HCT116 (cell line): ENCODE results near the gene PHF14. TPM values are rescaled to one million over a fixed set of nuclear protein-coding genes. Genes with fewer than 3 reads are reported as not detected.

Source experiments
- ATAC-seq: fragments of 200-7000 bp; cut with Tn5 transposase; 2 replicates; pipeline ENCODE4 v1.9.1; 2020; ENCODE audit warnings: mild to moderate bottlenecking, moderate library complexity
- BruUV-seq: library from RNA; stranded (reverse); fragments of 400-500 nt; replicated peaks from 2 replicates; lab custom pipeline; 2021; lab: Mats Ljungman, UMichigan
- CTCF ChIA-PET: fragments of 300-600 bp; sonication (Branson Sonifier 250); formaldehyde crosslinking; loops from one replicate; lab custom pipeline; 2021; ENCODE audit warnings: antibody characterized with exemption; lab: Charles Lee
- POLR2A ChIA-PET: fragments of 300-600, 350-600 bp; sonication (Branson Sonifier 250); formaldehyde crosslinking; loops from one replicate; lab custom pipeline; 2021; ENCODE audit warnings: antibody characterized with exemption; lab: Charles Lee
- RAD21 ChIA-PET, 2 experiments: fragments of 300-600 bp; sonication (Branson Sonifier 250); formaldehyde crosslinking; loops; one replicate each; lab custom pipeline; 2023; ENCODE audit warnings: low total read pairs in 2 of 2; ENCODE audit not compliant: uncharacterized antibody in 2 of 2, unreplicated experiment in 2 of 2, low non-redundant PET in 1 of 2; lab: Charles Lee
- DNase-seq: peaks from one replicate; pipeline ENCODE4 v3.0.0-alpha.2; 2010; ENCODE audit warnings: low read depth, low spot score
- H2AFZ ChIP-seq: fragments of 200-600 bp; shearing (Covaris generic), sonication (generic); 2 replicates; pipeline ENCODE4 v1.6.1; 2017; ENCODE audit warnings: low read depth, mixed run types, mixed read lengths, antibody characterized with exemption, low read length; ENCODE audit not compliant: poor library complexity, severe bottlenecking
- H3K27ac ChIP-seq: 2 replicates; pipeline ENCODE4 v1.5.1; 2012; ENCODE audit warnings: low read depth, low read length
- H3K27me3 ChIP-seq: fragments of 200-600 bp; sonication (generic); 2 replicates; pipeline ENCODE4 v1.6.1; 2016; ENCODE audit warnings: mixed run types, low read length, mixed read lengths; ENCODE audit not compliant: insufficient read depth
- H3K36me3 ChIP-seq, 2 experiments: fragments of 200-500 bp in 1 of 2; fragments of 200-600 bp in 1 of 2; sonication (Bioruptor generic) in 1 of 2; sonication (generic) in 1 of 2; 2 replicates each; pipeline versions ENCODE4 v1.5.1 to v1.6.1; 2014 to 2016; ENCODE audit warnings: low read length in 2 of 2, inconsistent platforms in 1 of 2, mixed read lengths in 1 of 2, mixed run types in 1 of 2; ENCODE audit not compliant: insufficient read depth in 2 of 2, control insufficient read depth in 1 of 2
- H3K4me1 ChIP-seq, 2 experiments: fragments of 200-600 bp in 1 of 2; sonication (generic) in 1 of 2; 2 replicates each; pipeline versions ENCODE4 v1.5.1 to v1.6.1; 2012 to 2017; ENCODE audit warnings: low read length in 2 of 2, inconsistent platforms in 1 of 2, mild to moderate bottlenecking in 1 of 2, mixed read lengths in 1 of 2, mixed run types in 1 of 2, moderate library complexity in 1 of 2; ENCODE audit not compliant: insufficient read depth in 2 of 2, control insufficient read depth in 1 of 2
- H3K4me2 ChIP-seq: fragments of 200-600 bp; sonication (generic); 2 replicates; pipeline ENCODE4 v1.6.1; 2017; ENCODE audit warnings: mixed run types, low read length, mixed read lengths
- H3K4me3 ChIP-seq, 2 experiments: fragments of 200-600 bp in 1 of 2; sonication (generic) in 1 of 2; replicated peaks in 1 of 2; 2 replicates each; pipeline ENCODE4 v1.5.1; 2011 to 2016; ENCODE audit warnings: low read length in 2 of 2, control low read depth in 1 of 2, low read depth in 1 of 2, mild to moderate bottlenecking in 1 of 2, mixed read lengths in 1 of 2, mixed run types in 1 of 2
- H3K79me2 ChIP-seq: fragments of 200-600 bp; sonication (generic); 2 replicates; pipeline ENCODE4 v1.6.1; 2017; ENCODE audit warnings: mild to moderate bottlenecking, mixed run types, low read length, moderate library complexity, mixed read lengths; ENCODE audit not compliant: insufficient read depth
- H3K9ac ChIP-seq: fragments of 200-600 bp; sonication (generic); 2 replicates; pipeline ENCODE4 v1.6.1; 2016; ENCODE audit warnings: low read length, mixed read lengths
- H3K9me2 ChIP-seq: fragments of 200-600 bp; sonication (generic), shearing (Covaris generic); 2 replicates; pipeline ENCODE4 v1.6.1; 2017; ENCODE audit warnings: mixed run types, mild to moderate bottlenecking, moderate library complexity; ENCODE audit not compliant: insufficient read depth
- H3K9me3 ChIP-seq, 2 experiments: fragments of 200-500 bp in 1 of 2; fragments of 200-600 bp in 1 of 2; sonication (Bioruptor generic) in 1 of 2; sonication (generic) in 1 of 2; 2 replicates each; pipeline ENCODE4 v1.6.1; 2014 to 2017; ENCODE audit warnings: low read length in 2 of 2, mixed read lengths in 2 of 2, inconsistent platforms in 1 of 2, low read depth in 1 of 2, mild to moderate bottlenecking in 1 of 2, mixed run types in 1 of 2, moderate library complexity in 1 of 2; ENCODE audit not compliant: control insufficient read depth in 1 of 2, insufficient read depth in 1 of 2
- H4K20me1 ChIP-seq: fragments of 200-600 bp; sonication (generic), shearing (Covaris generic); 2 replicates; pipeline ENCODE4 v1.6.1; 2017; ENCODE audit warnings: mixed run types, mild to moderate bottlenecking, moderate library complexity; ENCODE audit not compliant: insufficient read depth
- EGR1 ChIP-seq: IDR thresholded peaks from 2 replicates; pipeline ENCODE4 v1.6.1; 2012; ENCODE audit warnings: low read depth
- EZH2 ChIP-seq: fragments of 200-600 bp; sonication (generic); IDR thresholded peaks from 2 replicates; pipeline ENCODE4 v1.6.1; 2017; ENCODE audit warnings: antibody characterized with exemption, mixed run types
- intact Hi-C: fragments of 100-400 bp; cut with micrococcal nuclease; formaldehyde crosslinking; loops from 2 replicates; pipeline ENCODE4 v1.10.0; 2022
- total RNA-seq: library from RNA; stranded (reverse); gene quantifications from one replicate; pipeline ENCODE4 v1.2.1, GENCODE V29; 2021; ENCODE audit not compliant: unreplicated experiment
- TF ChIP-seq, protein P1 (sequence below): IDR thresholded peaks from 2 replicates; pipeline ENCODE4 v1.6.1; 2012; ENCODE audit warnings: low read depth
- TF ChIP-seq, protein P2 (sequence below), 3 experiments: fragments of 200-600 bp in 1 of 3; sonication (generic) in 1 of 3; IDR thresholded peaks in 2 of 3; conservative IDR thresholded peaks in 1 of 3; 2 replicates each; pipeline ENCODE4 v1.5.1; 2012 to 2017; ENCODE audit warnings: low read depth in 2 of 3, low read length in 2 of 3, antibody characterized with exemption in 1 of 3, borderline replicate concordance in 1 of 3, control low read depth in 1 of 3, mild to moderate bottlenecking in 1 of 3, mixed read lengths in 1 of 3, mixed run types in 1 of 3, moderate library complexity in 1 of 3; ENCODE audit not compliant: insufficient read depth in 1 of 3

PHF14 gene
- total RNA-seq, 1 experiment from 2014 or later = 13.8 TPM

DNA sequence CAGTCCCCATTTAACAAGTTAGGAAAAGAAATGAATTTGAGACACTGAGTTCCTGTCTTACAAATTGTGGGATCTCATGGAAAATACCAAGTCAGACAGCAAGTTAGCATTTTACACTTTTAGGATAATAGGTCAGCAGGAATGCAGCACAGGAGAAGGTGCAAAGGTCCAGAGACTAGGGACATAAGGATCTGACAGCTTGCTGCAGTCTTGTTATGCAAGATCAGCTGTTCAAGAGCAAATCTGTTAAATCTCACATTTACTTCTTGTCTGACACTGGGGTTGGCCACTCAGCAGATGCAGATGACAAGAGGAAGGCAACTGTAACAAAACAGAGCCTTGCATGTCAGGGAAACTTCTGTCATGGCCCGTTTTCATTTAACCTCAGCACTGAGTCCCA is 239.6 kb downstream of the PHF14 start:
- CTCF ChIA-PET = no interaction called here
- H3K27ac ChIP-seq = no peak overlapping the region
- no peaks in the 10 kb centered on the region for H3K79me2 ChIP-seq
- H3K9ac ChIP-seq = no peak overlapping the region
- H3K4me1 ChIP-seq = no peaks in the 10 kb centered on the region
- no peaks in the 10 kb centered on the region for H4K20me1 ChIP-seq
- no peaks in the 10 kb centered on the region for H3K27me3 ChIP-seq
- TF ChIP-seq, protein P1, sequence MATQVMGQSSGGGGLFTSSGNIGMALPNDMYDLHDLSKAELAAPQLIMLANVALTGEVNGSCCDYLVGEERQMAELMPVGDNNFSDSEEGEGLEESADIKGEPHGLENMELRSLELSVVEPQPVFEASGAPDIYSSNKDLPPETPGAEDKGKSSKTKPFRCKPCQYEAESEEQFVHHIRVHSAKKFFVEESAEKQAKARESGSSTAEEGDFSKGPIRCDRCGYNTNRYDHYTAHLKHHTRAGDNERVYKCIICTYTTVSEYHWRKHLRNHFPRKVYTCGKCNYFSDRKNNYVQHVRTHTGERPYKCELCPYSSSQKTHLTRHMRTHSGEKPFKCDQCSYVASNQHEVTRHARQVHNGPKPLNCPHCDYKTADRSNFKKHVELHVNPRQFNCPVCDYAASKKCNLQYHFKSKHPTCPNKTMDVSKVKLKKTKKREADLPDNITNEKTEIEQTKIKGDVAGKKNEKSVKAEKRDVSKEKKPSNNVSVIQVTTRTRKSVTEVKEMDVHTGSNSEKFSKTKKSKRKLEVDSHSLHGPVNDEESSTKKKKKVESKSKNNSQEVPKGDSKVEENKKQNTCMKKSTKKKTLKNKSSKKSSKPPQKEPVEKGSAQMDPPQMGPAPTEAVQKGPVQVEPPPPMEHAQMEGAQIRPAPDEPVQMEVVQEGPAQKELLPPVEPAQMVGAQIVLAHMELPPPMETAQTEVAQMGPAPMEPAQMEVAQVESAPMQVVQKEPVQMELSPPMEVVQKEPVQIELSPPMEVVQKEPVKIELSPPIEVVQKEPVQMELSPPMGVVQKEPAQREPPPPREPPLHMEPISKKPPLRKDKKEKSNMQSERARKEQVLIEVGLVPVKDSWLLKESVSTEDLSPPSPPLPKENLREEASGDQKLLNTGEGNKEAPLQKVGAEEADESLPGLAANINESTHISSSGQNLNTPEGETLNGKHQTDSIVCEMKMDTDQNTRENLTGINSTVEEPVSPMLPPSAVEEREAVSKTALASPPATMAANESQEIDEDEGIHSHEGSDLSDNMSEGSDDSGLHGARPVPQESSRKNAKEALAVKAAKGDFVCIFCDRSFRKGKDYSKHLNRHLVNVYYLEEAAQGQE = no peak
- TF ChIP-seq, protein P2, sequence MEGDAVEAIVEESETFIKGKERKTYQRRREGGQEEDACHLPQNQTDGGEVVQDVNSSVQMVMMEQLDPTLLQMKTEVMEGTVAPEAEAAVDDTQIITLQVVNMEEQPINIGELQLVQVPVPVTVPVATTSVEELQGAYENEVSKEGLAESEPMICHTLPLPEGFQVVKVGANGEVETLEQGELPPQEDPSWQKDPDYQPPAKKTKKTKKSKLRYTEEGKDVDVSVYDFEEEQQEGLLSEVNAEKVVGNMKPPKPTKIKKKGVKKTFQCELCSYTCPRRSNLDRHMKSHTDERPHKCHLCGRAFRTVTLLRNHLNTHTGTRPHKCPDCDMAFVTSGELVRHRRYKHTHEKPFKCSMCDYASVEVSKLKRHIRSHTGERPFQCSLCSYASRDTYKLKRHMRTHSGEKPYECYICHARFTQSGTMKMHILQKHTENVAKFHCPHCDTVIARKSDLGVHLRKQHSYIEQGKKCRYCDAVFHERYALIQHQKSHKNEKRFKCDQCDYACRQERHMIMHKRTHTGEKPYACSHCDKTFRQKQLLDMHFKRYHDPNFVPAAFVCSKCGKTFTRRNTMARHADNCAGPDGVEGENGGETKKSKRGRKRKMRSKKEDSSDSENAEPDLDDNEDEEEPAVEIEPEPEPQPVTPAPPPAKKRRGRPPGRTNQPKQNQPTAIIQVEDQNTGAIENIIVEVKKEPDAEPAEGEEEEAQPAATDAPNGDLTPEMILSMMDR (IDR thresholded peaks at IDR 0.05 in 2 of 3, conservative IDR thresholded peaks at IDR 0.05 in 1 of 3; ENCODE audit: borderline replicate concordance in 1 of 3, insufficient read depth in 1 of 3, low read depth in 2 of 3, low read length in 2 of 3) = no peak
- TF ChIP-seq EZH2 = no peak
- no peak for TF ChIP-seq EGR1
- TF ChIP-seq, all 23 proteins: peak for 0
- ChIA-PET POLR2A (no interaction called here), RAD21 (no interaction called here)
- Histone ChIP-seq H3K36me3 (no peaks in the 10 kb centered on the region), H3K4me2 (no peak overlapping the region), H3K9me3 (no peaks in the 10 kb centered on the region), H2AFZ (no peak overlapping the region), H3K4me3 (no peak overlapping the region), H3K9me2 (no peaks in the 10 kb centered on the region)
- no TSS peak for BruUV-seq
- ATAC-seq (no peak), DNase-seq (no peak)
- intact Hi-C loops = loop anchor here (5.0 kb wide), 1 partner anchor 326 kb away; no protein-coding TSS in a partner anchor
